Measurements from ENCODE around the gene PCSK4. TPM values are rescaled to one million over a fixed set of nuclear protein-coding genes. Genes with fewer than 3 reads are reported as not detected.

Gene PCSK4
- total and polyA plus RNA-seq, 2 of the 13 experiments (the other 11 are each of a cell fraction or from before 2014, with no cell fraction given) = 2.0 to 2.7 TPM

- TF ChIP-seq FOXK1 (CRISPR knock-in tag; IDR thresholded peaks at IDR 0.05; ENCODE audit: borderline replicate concordance, low read depth) (0 out of 2 replicates have a peak, but pooled peaks have one; percentile 5), MTF1 (CRISPR knock-in tag; IDR thresholded peaks at IDR 0.05) (no peak), CENPX (CRISPR knock-in tag; IDR thresholded peaks at IDR 0.05) (no peak), ZNF337 (CRISPR knock-in tag; IDR thresholded peaks at IDR 0.05; ENCODE audit: borderline replicate concordance, low read depth) (no peak), ATF2 (CRISPR knock-in tag; IDR thresholded peaks at IDR 0.05) (no peak), ZNF468 (CRISPR knock-in tag; IDR thresholded peaks at IDR 0.05) (no peak), CTCF (CRISPR knock-in tag; IDR thresholded peaks at IDR 0.05) (no peak), HMGXB3 (CRISPR knock-in tag; IDR thresholded peaks at IDR 0.05; ENCODE audit: borderline replicate concordance) (no peak), RXRA (CRISPR knock-in tag; IDR thresholded peaks at IDR 0.05) (no peak), THRA (CRISPR knock-in tag; IDR thresholded peaks at IDR 0.05; ENCODE audit: borderline replicate concordance) (no peak), EEA1 (CRISPR knock-in tag; IDR thresholded peaks at IDR 0.05; ENCODE audit: borderline replicate concordance) (no peak), THYN1 (CRISPR knock-in tag; IDR thresholded peaks at IDR 0.05; ENCODE audit: borderline replicate concordance, low read depth) (no peak), ZMYM4 (CRISPR knock-in tag; IDR thresholded peaks at IDR 0.05) (no peak), ZNF207 (IDR thresholded peaks at IDR 0.05; ENCODE audit: borderline replicate concordance) (no peak), TFDP2 (CRISPR knock-in tag; IDR thresholded peaks at IDR 0.05) (no peak), MTF2 (CRISPR knock-in tag; IDR thresholded peaks at IDR 0.05; ENCODE audit: borderline replicate concordance) (0 out of 2 replicates have a peak, but pooled peaks have one; percentile 10), MEIS2 (CRISPR knock-in tag; IDR thresholded peaks at IDR 0.05) (0 out of 2 replicates have a peak, but pooled peaks have one; percentile 34), ATF1 (CRISPR knock-in tag; IDR thresholded peaks at IDR 0.05) (no peak), SP140L (CRISPR knock-in tag; IDR thresholded peaks at IDR 0.05; ENCODE audit: borderline replicate concordance) (no peak), NFRKB (IDR thresholded peaks at IDR 0.05) (no peak), SP4 (CRISPR knock-in tag; IDR thresholded peaks at IDR 0.05) (no peak)
Observed at GRCh38 chr19:1471010-1471514, 19.1 kb downstream of the PCSK4 start (continued).

Data from HepG2 (cell line).